Activated B cell treated with CpG ODN at 0.5 μM for 24 hours (primary cell): ENCODE results near the gene SLC13A4. TPM values are rescaled to one million over a fixed set of nuclear protein-coding genes. Genes with fewer than 3 reads are reported as not detected.
"Not testable (repeated sequence)": the region's sequence is repeated elsewhere in the genome, so short reads cannot be mapped to it uniquely, and the experiment has no call there.

Experiments used
- ATAC-seq: fragments of 200-7000 bp; cut with Tn5 transposase; one replicate; pipeline ENCODE4 v1.10.0; 2021; ENCODE audit warnings: low read depth, mild to moderate bottlenecking, moderate library complexity
- CTCF ChIA-PET: fragments of 350-600 bp; sonication (Branson Sonifier 250); formaldehyde crosslinking; loops from one replicate; lab custom pipeline; 2021; ENCODE audit warnings: antibody characterized with exemption; lab: Charles Lee
- POLR2A ChIA-PET: fragments of 350-600 bp; sonication (Branson Sonifier 250); formaldehyde crosslinking; loops from one replicate; lab custom pipeline; 2021; ENCODE audit warnings: antibody characterized with exemption; lab: Charles Lee
- DNase-seq: peaks from one replicate; pipeline ENCODE4 v3.0.0; 2022
- H3K27ac Mint-ChIP-seq: one replicate; pipeline ENCODE4 v1.8.0; 2020; ENCODE audit warnings: mixed read lengths
- H3K27me3 Mint-ChIP-seq: one replicate; pipeline ENCODE4 v1.8.0; 2021; ENCODE audit warnings: mixed read lengths
- H3K36me3 Mint-ChIP-seq: one replicate; pipeline ENCODE4 v1.8.0; 2021; ENCODE audit warnings: low read depth, mixed read lengths
- H3K4me1 Mint-ChIP-seq: one replicate; pipeline ENCODE4 v1.8.0; 2021; ENCODE audit warnings: mixed read lengths
- H3K4me3 Mint-ChIP-seq: one replicate; pipeline ENCODE4 v1.8.0; 2020; ENCODE audit warnings: mild to moderate bottlenecking, mixed read lengths
- H3K9me3 Mint-ChIP-seq: one replicate; pipeline ENCODE4 v1.8.0; 2020; ENCODE audit warnings: mixed read lengths
- CTCF ChIP-seq: fragments of 200-600 bp; IDR thresholded peaks from one replicate; pipeline ENCODE4 v1.8.0; 2022; ENCODE audit warnings: antibody characterized with exemption, mild to moderate bottlenecking
- intact Hi-C: fragments of 100-400 bp; cut with micrococcal nuclease; formaldehyde crosslinking; loops from one replicate; pipeline ENCODE4 v1.15.1; 2024
- total RNA-seq: library from RNA; stranded (reverse); gene quantifications from 2 replicates; pipeline ENCODE4 v1.2.3, GENCODE V29; 2022

The SLC13A4 gene
- total RNA-seq, 1 donor from 2014 or later, result not detected

- ChIA-PET POLR2A (no interaction called here), CTCF (no interaction called here)
- H3K4me3 Mint-ChIP-seq, result no peak overlapping the region
- no peaks in the 10 kb centered on the region for H3K9me3 Mint-ChIP-seq
- no peaks in the 10 kb centered on the region for H3K36me3 Mint-ChIP-seq
- H3K27ac Mint-ChIP-seq, result no peak overlapping the region
- H3K27me3 Mint-ChIP-seq, result peaks cover 8% of the 10 kb centered on the region
- TF ChIP-seq CTCF, result no peak
- intact Hi-C loops, result no loop called here
- DNase-seq (no peak), ATAC-seq (no peak)
- H3K4me1 Mint-ChIP-seq, result no peaks in the 10 kb centered on the region
Measured at GRCh38 chr7:135743907-135744731, 16.1 kb upstream of the SLC13A4 start.

DNA sequence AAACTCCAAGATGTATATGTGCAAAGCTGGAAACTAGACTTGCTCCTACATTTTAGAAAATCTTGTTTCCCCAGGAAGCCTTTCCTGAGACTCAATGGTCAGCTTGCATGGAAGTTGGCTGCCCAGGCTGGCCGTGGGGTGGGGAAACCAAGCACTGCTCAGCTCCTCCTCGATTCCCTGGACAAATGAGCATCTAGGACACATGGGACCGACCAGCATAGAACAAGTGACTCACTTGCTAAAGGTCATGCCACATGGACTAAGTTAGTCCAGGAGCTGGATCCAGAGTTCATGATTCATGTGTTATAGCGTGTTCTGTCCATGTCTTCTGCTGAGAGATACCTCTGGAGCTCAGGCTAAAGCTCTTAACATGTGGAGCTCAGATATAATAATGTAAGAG, 14.4 kb upstream of the SLC13A4 start:
- ChIA-PET CTCF (no interaction called here), POLR2A (no interaction called here)
- no peaks in the 10 kb centered on the region for H3K9me3 Mint-ChIP-seq
- no peak overlapping the region for H3K27ac Mint-ChIP-seq
- H3K27me3 Mint-ChIP-seq, result peaks cover 5% of the 10 kb centered on the region
- intact Hi-C loops, result no loop called here
- no peaks in the 10 kb centered on the region for H3K4me1 Mint-ChIP-seq
- DNase-seq (no peak), ATAC-seq (no peak)
- H3K4me3 Mint-ChIP-seq, result no peak overlapping the region
- no peak for TF ChIP-seq CTCF
- H3K36me3 Mint-ChIP-seq, result no peaks in the 10 kb centered on the region

DNA sequence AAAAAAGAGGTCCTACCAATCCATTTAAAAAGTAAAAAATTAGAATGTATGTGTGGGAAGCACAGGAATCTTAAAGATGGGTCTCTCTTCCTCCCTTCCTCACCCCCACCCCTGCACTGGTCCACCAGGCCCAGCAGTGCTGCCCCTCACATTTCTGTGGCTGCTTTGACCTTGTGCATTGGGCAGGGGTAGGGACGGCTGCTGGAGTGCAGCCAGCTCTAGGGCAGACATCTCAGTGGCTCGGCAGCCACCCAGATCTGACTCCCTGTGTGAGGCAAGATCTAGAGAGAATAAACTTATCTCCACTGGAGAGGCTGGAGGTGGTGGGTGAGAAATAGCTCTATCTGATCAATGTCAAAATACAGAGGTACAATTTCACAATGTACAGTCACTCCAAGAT, 13.9 kb upstream of the SLC13A4 start:
- Mint-ChIP-seq H3K36me3 (no peaks in the 10 kb centered on the region), H3K4me3 (no peak overlapping the region)
- TF ChIP-seq CTCF, result no peak

DNA sequence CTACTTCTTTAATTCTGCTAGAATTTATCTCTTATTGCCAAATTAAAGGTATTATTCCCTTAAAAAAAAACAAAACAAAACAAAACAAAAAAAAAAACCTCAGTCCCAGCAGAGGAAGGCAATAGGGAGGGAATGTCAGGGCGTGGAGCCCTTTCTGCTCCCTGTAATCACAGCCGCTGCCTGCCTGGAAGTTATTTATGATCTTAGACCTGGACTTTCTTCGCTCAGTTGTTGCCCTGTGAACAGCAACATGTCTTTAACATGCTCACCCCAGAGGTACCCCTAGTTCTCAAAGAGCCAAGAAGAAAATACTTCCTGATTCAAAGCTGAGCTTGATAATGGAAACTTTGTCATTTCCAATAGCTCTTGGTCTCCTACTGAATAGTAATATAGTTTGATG, 12.9 kb upstream of the SLC13A4 start:
- ATAC-seq, result no peak
- Mint-ChIP-seq H3K4me3 (no peak overlapping the region), H3K27ac (no peak overlapping the region), H3K36me3 (no peaks in the 10 kb centered on the region), H3K9me3 (no peaks in the 10 kb centered on the region), H3K4me1 (no peaks in the 10 kb centered on the region), H3K27me3 (peaks cover 5% of the 10 kb centered on the region)
- intact Hi-C loops, result no loop called here
- CTCF ChIA-PET, result no interaction called here
- POLR2A ChIA-PET, result no interaction called here
- no peak for DNase-seq
- no peak for TF ChIP-seq CTCF

More for the DNA sequence above, 13.9 kb upstream of the SLC13A4 start:
- no peak for ATAC-seq
- Mint-ChIP-seq H3K27me3 (peaks cover 5% of the 10 kb centered on the region), H3K4me1 (no peaks in the 10 kb centered on the region), H3K27ac (no peak overlapping the region), H3K9me3 (no peaks in the 10 kb centered on the region)
- intact Hi-C loops, result no loop called here
- POLR2A ChIA-PET, result no interaction called here
- CTCF ChIA-PET, result no interaction called here
- no peak for DNase-seq

DNA sequence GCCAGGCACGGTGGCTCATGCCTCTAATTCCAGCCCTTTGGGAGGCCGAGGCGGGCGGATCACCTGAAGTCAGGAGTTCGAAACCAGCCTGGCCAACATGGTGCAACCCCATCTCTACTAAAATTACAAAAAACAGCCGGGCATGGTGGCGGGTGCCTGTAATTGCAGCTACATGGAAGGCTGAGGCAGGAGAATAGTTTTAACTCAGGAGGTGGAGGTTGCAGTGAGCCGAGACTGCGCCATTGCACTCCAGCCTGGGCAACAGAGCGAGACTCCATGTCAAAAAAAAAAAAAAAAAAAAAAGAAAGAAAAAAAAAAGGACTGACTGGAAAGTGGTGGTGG, 9.3 kb upstream of the SLC13A4 start:
- POLR2A ChIA-PET, ATAC-seq, H3K4me3 Mint-ChIP-seq, CTCF ChIA-PET, H3K4me1 Mint-ChIP-seq, H3K27ac Mint-ChIP-seq, H3K27me3 Mint-ChIP-seq, H3K9me3 Mint-ChIP-seq, intact Hi-C loops, DNase-seq, H3K36me3 Mint-ChIP-seq: not testable (repeated sequence)
